GM19351 (cell line): ENCODE results near the gene RAB29.
"Not testable (repeated sequence)": the region's sequence is repeated elsewhere in the genome, so short reads cannot be mapped to it uniquely, and the experiment has no call there.

Experiments
- ATAC-seq: cut with Tn5 transposase; IDR thresholded peaks from one replicate; pipeline ENCODE4 v1.9.1; 2021; ENCODE audit warnings: mild to moderate bottlenecking, moderate library complexity; ENCODE audit not compliant: unreplicated experiment

RAB29 gene

GRCh38 chr1:205729945-205730610, 45.2 kb downstream of the RAB29 start:
- ATAC-seq = no peak

- ATAC-seq = no peak
Observed at GRCh38 chr1:205726619-205727125, 48.6 kb downstream of the RAB29 start.

GRCh38 chr1:205725514-205725913, 49.8 kb downstream of the RAB29 start:
- no peak for ATAC-seq

GRCh38 chr1:205720740-205721139, 54.5 kb downstream of the RAB29 start:
- ATAC-seq = not testable (repeated sequence)

GRCh38 chr1:205719762-205720161, 55.5 kb downstream of the RAB29 start:
- ATAC-seq = no peak

GRCh38 chr1:205719015-205719414, 56.3 kb downstream of the RAB29 start:
- ATAC-seq = no peak
